HG02870 (cell line): ENCODE measurements around the gene SMIM28.

ENCODE experiments used
- ATAC-seq: cut with Tn5 transposase; IDR thresholded peaks from one replicate; pipeline ENCODE4 v1.9.1; 2021; ENCODE audit warnings: mild to moderate bottlenecking, moderate library complexity; ENCODE audit not compliant: unreplicated experiment

Gene SMIM28

GRCh38 chr6:138372711-138373463, 4.8 kb upstream of the SMIM28 start:
- no peak for ATAC-seq

- no peak for ATAC-seq
Measured at GRCh38 chr6:138374230-138374629, 3.5 kb upstream of the SMIM28 start.

- no peak for ATAC-seq
Measured at GRCh38 chr6:138374815-138375214, 2.9 kb upstream of the SMIM28 start.

GRCh38 chr6:138377042-138377441, 663 bp upstream of the SMIM28 start:
- ATAC-seq: no peak

GRCh38 chr6:138378463-138378862, 758 bp downstream of the SMIM28 start:
- no peak for ATAC-seq

- ATAC-seq: no peak
Measured at GRCh38 chr6:138382498-138383265, 5.0 kb downstream of the SMIM28 start.

GRCh38 chr6:138383776-138384175, 6.1 kb downstream of the SMIM28 start:
- ATAC-seq: no peak

GRCh38 chr6:138386897-138387296, 9.2 kb downstream of the SMIM28 start:
- ATAC-seq: no peak

GRCh38 chr6:138387577-138388368, 10.1 kb downstream of the SMIM28 start:
- no peak for ATAC-seq

GRCh38 chr6:138389551-138389950, 11.8 kb downstream of the SMIM28 start:
- ATAC-seq: no peak

GRCh38 chr6:138393871-138394783, 16.4 kb downstream of the SMIM28 start:
- no peak for ATAC-seq

GRCh38 chr6:138396709-138397108, 19.0 kb downstream of the SMIM28 start:
- ATAC-seq: no peak

GRCh38 chr6:138397128-138398122, 19.7 kb downstream of the SMIM28 start:
- ATAC-seq: no peak

GRCh38 chr6:138400326-138400725, 22.6 kb downstream of the SMIM28 start:
- no peak for ATAC-seq

- ATAC-seq: no peak
Measured at GRCh38 chr6:138401960-138402837, 24.5 kb downstream of the SMIM28 start.

- no peak for ATAC-seq
Measured at GRCh38 chr6:138402838-138403187, 25.1 kb downstream of the SMIM28 start.

GRCh38 chr6:138403324-138403800, 25.7 kb downstream of the SMIM28 start:
- ATAC-seq: no peak
